Hepatocyte (in vitro differentiated cells): ENCODE measurements around the gene PITPNC1.

ENCODE experiments used
- EZH2 ChIP-seq: fragments of 200-600 bp; sonication (generic); IDR thresholded peaks from 2 replicates; pipeline ENCODE4 v1.6.1; 2016; ENCODE audit warnings: antibody characterized with exemption, mild to moderate bottlenecking, borderline replicate concordance
- EZH2phosphoT487 ChIP-seq: fragments of 200-600 bp; sonication (generic); IDR thresholded peaks from one replicate; pipeline ENCODE4 v1.6.1; 2018; ENCODE audit warnings: antibody characterized with exemption, mild to moderate bottlenecking, low read depth, moderate library complexity; ENCODE audit not compliant: unreplicated experiment, severe bottlenecking
- TF ChIP-seq, protein P1 (sequence below): fragments of 200-600 bp; sonication (generic); IDR thresholded peaks from 2 replicates; pipeline ENCODE4 v1.5.1; 2016; ENCODE audit warnings: antibody characterized with exemption, mild to moderate bottlenecking; ENCODE audit not compliant: poor library complexity

DNA sequence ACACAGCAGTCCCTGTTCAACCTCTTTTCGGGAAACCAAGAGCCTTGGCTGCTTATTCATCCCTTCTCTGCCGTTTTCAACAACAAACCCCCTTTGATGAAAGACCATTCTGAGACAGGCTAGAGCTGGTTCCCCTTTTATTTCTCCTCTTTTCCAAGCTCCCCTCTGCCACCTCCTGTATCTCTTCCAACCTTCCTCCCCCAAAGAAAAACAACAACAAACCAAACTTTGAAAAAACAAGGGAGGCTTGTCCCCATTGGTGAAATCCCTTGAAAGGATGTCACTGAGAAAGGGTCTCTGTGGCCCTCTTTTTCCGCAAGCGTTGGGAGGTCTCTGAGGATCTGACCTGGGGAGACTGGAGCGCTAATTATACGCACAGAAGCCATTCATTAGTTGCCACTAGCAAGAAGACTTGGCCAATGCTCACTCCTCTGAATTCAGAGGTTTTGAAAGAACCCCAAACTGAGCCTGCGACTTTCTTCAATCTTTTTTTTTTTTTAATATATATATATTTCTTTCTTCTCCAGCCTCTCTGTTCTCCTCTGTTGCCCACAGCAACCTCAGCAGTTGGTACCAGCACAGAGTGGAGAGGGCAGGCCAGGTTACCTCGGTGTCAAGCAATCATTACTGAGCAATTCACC lies 101.4 kb downstream of the PITPNC1 start:
- TF ChIP-seq, protein P1, sequence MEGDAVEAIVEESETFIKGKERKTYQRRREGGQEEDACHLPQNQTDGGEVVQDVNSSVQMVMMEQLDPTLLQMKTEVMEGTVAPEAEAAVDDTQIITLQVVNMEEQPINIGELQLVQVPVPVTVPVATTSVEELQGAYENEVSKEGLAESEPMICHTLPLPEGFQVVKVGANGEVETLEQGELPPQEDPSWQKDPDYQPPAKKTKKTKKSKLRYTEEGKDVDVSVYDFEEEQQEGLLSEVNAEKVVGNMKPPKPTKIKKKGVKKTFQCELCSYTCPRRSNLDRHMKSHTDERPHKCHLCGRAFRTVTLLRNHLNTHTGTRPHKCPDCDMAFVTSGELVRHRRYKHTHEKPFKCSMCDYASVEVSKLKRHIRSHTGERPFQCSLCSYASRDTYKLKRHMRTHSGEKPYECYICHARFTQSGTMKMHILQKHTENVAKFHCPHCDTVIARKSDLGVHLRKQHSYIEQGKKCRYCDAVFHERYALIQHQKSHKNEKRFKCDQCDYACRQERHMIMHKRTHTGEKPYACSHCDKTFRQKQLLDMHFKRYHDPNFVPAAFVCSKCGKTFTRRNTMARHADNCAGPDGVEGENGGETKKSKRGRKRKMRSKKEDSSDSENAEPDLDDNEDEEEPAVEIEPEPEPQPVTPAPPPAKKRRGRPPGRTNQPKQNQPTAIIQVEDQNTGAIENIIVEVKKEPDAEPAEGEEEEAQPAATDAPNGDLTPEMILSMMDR = no peak
- no peak for TF ChIP-seq EZH2
- no peak for TF ChIP-seq EZH2phosphoT487
